NT2/D1 (cell line): ENCODE results near the gene BTAF1.

Source experiments
- YY1 ChIP-seq: IDR thresholded peaks from 2 replicates; pipeline ENCODE4 v1.6.1; 2011; ENCODE audit not compliant: insufficient read length, insufficient read depth
- ZNF274 ChIP-seq: IDR thresholded peaks from 2 replicates; pipeline ENCODE4 v1.6.1; 2011; ENCODE audit warnings: mild to moderate bottlenecking, low read depth, low read length

GRCh38 chr10:92052088-92052487 is 128.5 kb downstream of the BTAF1 start:
- TF ChIP-seq YY1 (no peak), ZNF274 (no peak)
